Effector CD4-positive, alpha-beta T cell (primary cell): Measurements from ENCODE around the gene LURAP1L.

Experiments
- DNase-seq: peaks from one replicate; pipeline ENCODE4 v3.0.0-alpha.2; 2020

The LURAP1L gene

GRCh38 chr9:12813960-12814876, 39.4 kb downstream of the LURAP1L start:
- DNase-seq, result no peak

GRCh38 chr9:12814877-12815237, 40.0 kb downstream of the LURAP1L start:
- DNase-seq, result no peak

GRCh38 chr9:12815888-12816287, 41.1 kb downstream of the LURAP1L start:
- no peak for DNase-seq

GRCh38 chr9:12816656-12817101, 41.9 kb downstream of the LURAP1L start:
- no peak for DNase-seq

GRCh38 chr9:12817702-12818101, 42.9 kb downstream of the LURAP1L start:
- no peak for DNase-seq

- no peak for DNase-seq
Observed at GRCh38 chr9:12818431-12819000, 43.7 kb downstream of the LURAP1L start.

- DNase-seq, result no peak
Observed at GRCh38 chr9:12819436-12820185, 44.8 kb downstream of the LURAP1L start.

- DNase-seq, result no peak
Observed at GRCh38 chr9:12822111-12822510, 47.3 kb downstream of the LURAP1L start.

- DNase-seq, result no peak
Observed at GRCh38 chr9:12826924-12827565, 52.2 kb downstream of the LURAP1L start.

GRCh38 chr9:12833701-12834100, 58.9 kb downstream of the LURAP1L start:
- DNase-seq, result no peak

- no peak for DNase-seq
Observed at GRCh38 chr9:12838546-12838945, 63.7 kb downstream of the LURAP1L start.

- no peak for DNase-seq
Observed at GRCh38 chr9:12843735-12844134, 68.9 kb downstream of the LURAP1L start.

GRCh38 chr9:12846035-12846434, 71.2 kb downstream of the LURAP1L start:
- no peak for DNase-seq

GRCh38 chr9:12847561-12847960, 72.7 kb downstream of the LURAP1L start:
- no peak for DNase-seq

- no peak for DNase-seq
Observed at GRCh38 chr9:12849486-12850003, 74.7 kb downstream of the LURAP1L start.

GRCh38 chr9:12851341-12852090, 76.7 kb downstream of the LURAP1L start:
- no peak for DNase-seq

GRCh38 chr9:12853051-12853450, 78.2 kb downstream of the LURAP1L start:
- DNase-seq, result no peak

- DNase-seq, result no peak
Observed at GRCh38 chr9:12854221-12854620, 79.4 kb downstream of the LURAP1L start.

GRCh38 chr9:12855066-12855465, 80.2 kb downstream of the LURAP1L start:
- no peak for DNase-seq

- no peak for DNase-seq
Observed at GRCh38 chr9:12856603-12857002, 81.8 kb downstream of the LURAP1L start.

- DNase-seq, result no peak
Observed at GRCh38 chr9:12859704-12860251, 85.0 kb downstream of the LURAP1L start.

- DNase-seq, result no peak
Observed at GRCh38 chr9:12860998-12861397, 86.2 kb downstream of the LURAP1L start.
